ENCODE data around the gene C10orf71. TPM values are rescaled to one million over a fixed set of nuclear protein-coding genes. Genes with fewer than 3 reads are reported as not detected.

C10orf71 gene
- polyA plus RNA-seq, 1 donor from 2014 or later, result not detected

DNA sequence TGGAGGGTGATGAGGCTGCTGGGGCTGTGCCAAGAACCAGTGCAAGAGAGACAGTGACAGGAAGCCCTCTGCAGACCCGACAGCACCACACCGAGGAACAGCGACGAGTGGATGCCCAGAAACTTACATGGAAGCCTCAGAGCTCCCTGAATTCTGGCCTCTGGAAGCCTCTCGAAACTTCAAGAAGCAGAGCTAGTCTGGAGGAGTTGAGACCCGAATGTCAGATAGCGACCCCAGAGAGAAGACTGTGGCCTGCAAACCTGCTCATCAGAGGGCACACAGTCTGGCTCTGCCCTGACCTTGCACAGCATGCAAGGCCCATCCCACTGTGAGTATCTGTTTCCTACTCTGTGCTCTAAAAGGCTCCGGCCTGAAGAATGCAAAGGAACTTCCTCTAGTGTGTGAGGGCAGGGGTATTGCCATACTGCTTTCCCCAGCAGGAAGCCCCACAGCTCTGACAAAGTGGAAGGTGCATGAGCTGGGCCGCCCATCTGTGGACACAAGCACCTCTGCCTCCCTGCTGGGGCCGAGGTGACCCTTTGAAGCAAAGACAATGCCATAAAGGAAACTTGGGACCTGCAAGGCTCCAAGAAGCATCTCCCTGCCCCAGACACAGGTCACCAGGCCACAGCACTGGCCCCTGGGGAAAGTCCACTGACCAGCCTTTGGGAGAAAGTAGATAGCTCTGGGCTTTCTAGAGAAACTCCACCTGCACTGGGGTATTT lies 10.5 kb upstream of the C10orf71 start:
- Histone ChIP-seq H3K4me3 (ENCODE audit: low read length) (no peak overlapping the region), H3K9me3 (ENCODE audit: low read length) (no peaks in the 10 kb centered on the region), H3K27me3 (ENCODE audit: insufficient read depth, low read depth, low read length) (no peaks in the 10 kb centered on the region), H3K27ac (ENCODE audit: low read length) (no peak overlapping the region), H3K36me3 (ENCODE audit: insufficient read depth, low read length) (no peaks in the 10 kb centered on the region), H3K79me2 (replicated peaks; ENCODE audit: insufficient read depth, low read length) (no peaks in the 10 kb centered on the region), H4K20me1 (ENCODE audit: insufficient read depth) (no peaks in the 10 kb centered on the region), H3K9ac (ENCODE audit: low read length) (no peak overlapping the region), H2AFZ (ENCODE audit: low read depth, low read length) (no peak overlapping the region), H3K4me2 (ENCODE audit: low read length) (no peak overlapping the region), H3K9me2 (ENCODE audit: insufficient read depth, low read length) (no peaks in the 10 kb centered on the region), H3F3A (ENCODE audit: insufficient read depth, low read length, poor library complexity, severe bottlenecking) (no peaks in the 10 kb centered on the region)
- no peak for TF ChIP-seq MXI1 (conservative IDR thresholded peaks at IDR 0.05; ENCODE audit: poor library complexity, severe bottlenecking)
- TF ChIP-seq SMC3 (conservative IDR thresholded peaks at IDR 0.05; ENCODE audit: poor library complexity), result no peak
- TF ChIP-seq EZH2 (IDR thresholded peaks at IDR 0.05; ENCODE audit: borderline replicate concordance, insufficient read depth, low read length, poor library complexity, severe bottlenecking), result no peak
- TF ChIP-seq, protein P1, sequence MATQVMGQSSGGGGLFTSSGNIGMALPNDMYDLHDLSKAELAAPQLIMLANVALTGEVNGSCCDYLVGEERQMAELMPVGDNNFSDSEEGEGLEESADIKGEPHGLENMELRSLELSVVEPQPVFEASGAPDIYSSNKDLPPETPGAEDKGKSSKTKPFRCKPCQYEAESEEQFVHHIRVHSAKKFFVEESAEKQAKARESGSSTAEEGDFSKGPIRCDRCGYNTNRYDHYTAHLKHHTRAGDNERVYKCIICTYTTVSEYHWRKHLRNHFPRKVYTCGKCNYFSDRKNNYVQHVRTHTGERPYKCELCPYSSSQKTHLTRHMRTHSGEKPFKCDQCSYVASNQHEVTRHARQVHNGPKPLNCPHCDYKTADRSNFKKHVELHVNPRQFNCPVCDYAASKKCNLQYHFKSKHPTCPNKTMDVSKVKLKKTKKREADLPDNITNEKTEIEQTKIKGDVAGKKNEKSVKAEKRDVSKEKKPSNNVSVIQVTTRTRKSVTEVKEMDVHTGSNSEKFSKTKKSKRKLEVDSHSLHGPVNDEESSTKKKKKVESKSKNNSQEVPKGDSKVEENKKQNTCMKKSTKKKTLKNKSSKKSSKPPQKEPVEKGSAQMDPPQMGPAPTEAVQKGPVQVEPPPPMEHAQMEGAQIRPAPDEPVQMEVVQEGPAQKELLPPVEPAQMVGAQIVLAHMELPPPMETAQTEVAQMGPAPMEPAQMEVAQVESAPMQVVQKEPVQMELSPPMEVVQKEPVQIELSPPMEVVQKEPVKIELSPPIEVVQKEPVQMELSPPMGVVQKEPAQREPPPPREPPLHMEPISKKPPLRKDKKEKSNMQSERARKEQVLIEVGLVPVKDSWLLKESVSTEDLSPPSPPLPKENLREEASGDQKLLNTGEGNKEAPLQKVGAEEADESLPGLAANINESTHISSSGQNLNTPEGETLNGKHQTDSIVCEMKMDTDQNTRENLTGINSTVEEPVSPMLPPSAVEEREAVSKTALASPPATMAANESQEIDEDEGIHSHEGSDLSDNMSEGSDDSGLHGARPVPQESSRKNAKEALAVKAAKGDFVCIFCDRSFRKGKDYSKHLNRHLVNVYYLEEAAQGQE (IDR thresholded peaks at IDR 0.05; ENCODE audit: borderline replicate concordance), result no peak
- TF ChIP-seq TAF1 (IDR thresholded peaks at IDR 0.05; ENCODE audit: low read depth), result no peak
- TF ChIP-seq POLR2AphosphoS5 (IDR thresholded peaks at IDR 0.05), result no peak
- TF ChIP-seq, protein P2, sequence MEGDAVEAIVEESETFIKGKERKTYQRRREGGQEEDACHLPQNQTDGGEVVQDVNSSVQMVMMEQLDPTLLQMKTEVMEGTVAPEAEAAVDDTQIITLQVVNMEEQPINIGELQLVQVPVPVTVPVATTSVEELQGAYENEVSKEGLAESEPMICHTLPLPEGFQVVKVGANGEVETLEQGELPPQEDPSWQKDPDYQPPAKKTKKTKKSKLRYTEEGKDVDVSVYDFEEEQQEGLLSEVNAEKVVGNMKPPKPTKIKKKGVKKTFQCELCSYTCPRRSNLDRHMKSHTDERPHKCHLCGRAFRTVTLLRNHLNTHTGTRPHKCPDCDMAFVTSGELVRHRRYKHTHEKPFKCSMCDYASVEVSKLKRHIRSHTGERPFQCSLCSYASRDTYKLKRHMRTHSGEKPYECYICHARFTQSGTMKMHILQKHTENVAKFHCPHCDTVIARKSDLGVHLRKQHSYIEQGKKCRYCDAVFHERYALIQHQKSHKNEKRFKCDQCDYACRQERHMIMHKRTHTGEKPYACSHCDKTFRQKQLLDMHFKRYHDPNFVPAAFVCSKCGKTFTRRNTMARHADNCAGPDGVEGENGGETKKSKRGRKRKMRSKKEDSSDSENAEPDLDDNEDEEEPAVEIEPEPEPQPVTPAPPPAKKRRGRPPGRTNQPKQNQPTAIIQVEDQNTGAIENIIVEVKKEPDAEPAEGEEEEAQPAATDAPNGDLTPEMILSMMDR (IDR thresholded peaks at IDR 0.05; ENCODE audit: poor library complexity, severe bottlenecking), result no peak
- TF ChIP-seq RAD21 (conservative IDR thresholded peaks at IDR 0.05), result no peak
- no peak for TF ChIP-seq EP300 (conservative IDR thresholded peaks at IDR 0.05; ENCODE audit: poor library complexity, severe bottlenecking)

DNA sequence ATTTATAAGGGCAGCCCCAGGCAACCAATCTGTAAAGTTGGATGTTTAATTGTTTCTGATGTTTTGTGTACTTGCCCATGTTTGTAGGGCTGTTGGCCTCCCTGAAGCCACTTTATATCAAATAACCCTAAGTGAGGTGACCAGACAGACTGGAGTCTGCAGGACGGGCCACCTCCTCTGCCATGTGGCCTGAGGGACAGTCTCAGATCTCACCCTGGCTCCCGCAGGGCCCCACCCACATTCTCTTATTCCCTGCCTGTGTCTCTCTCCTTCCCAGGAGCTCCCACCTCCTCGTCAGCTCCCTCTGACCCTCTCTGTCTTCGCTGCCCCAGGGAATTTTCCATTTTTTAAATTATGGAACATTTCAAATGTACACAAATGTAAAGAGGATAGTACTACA lies 9.5 kb upstream of the C10orf71 start:
- H3K79me2 ChIP-seq (replicated peaks; ENCODE audit: insufficient read depth, low read length), result no peaks in the 10 kb centered on the region
- H3K9me2 ChIP-seq (ENCODE audit: insufficient read depth, low read length), result no peaks in the 10 kb centered on the region
- no peaks in the 10 kb centered on the region for H3K27me3 ChIP-seq (ENCODE audit: insufficient read depth, low read depth, low read length)
- H3K27ac ChIP-seq (ENCODE audit: low read length), result no peak overlapping the region
- no peaks in the 10 kb centered on the region for H3K9me3 ChIP-seq (ENCODE audit: low read length)
- H3K36me3 ChIP-seq (ENCODE audit: insufficient read depth, low read length), result no peaks in the 10 kb centered on the region
- no peaks in the 10 kb centered on the region for H3F3A ChIP-seq (ENCODE audit: insufficient read depth, low read length, poor library complexity, severe bottlenecking)
- TF ChIP-seq, protein P1 (IDR thresholded peaks at IDR 0.05; ENCODE audit: borderline replicate concordance), result no peak
- TF ChIP-seq RAD21 (conservative IDR thresholded peaks at IDR 0.05) (no peak), EP300 (conservative IDR thresholded peaks at IDR 0.05; ENCODE audit: poor library complexity, severe bottlenecking) (no peak)
- no peak overlapping the region for H3K9ac ChIP-seq (ENCODE audit: low read length)
- no peaks in the 10 kb centered on the region for H4K20me1 ChIP-seq (ENCODE audit: insufficient read depth)
- H3K4me3 ChIP-seq (ENCODE audit: low read length), result no peak overlapping the region
- H3K4me2 ChIP-seq (ENCODE audit: low read length), result no peak overlapping the region
- H2AFZ ChIP-seq (ENCODE audit: low read depth, low read length), result no peak overlapping the region

All from neural cell (in vitro differentiated cells).